PC-3 (cell line): ENCODE data around the gene DLGAP3. TPM values are rescaled to one million over a fixed set of nuclear protein-coding genes. Genes with fewer than 3 reads are reported as not detected.

ENCODE experiments used
- ATAC-seq: fragments of 200-7000 bp; cut with Tn5 transposase; 2 replicates; pipeline ENCODE4 v1.9.1; 2020; ENCODE audit warnings: mild to moderate bottlenecking, moderate library complexity
- BruUV-seq: library from RNA; stranded (reverse); fragments of 400-500 nt; replicated peaks from 2 replicates; lab custom pipeline; 2021; lab: Mats Ljungman, UMichigan
- CTCF ChIA-PET: fragments of 300-600 bp; sonication (Branson Sonifier 250); formaldehyde crosslinking; loops from one replicate; lab custom pipeline; 2022; ENCODE audit warnings: antibody characterized with exemption; lab: Charles Lee
- POLR2A ChIA-PET: fragments of 300-600 bp; sonication (Branson Sonifier 250); formaldehyde crosslinking; loops from one replicate; lab custom pipeline; 2022; ENCODE audit warnings: antibody characterized with exemption; ENCODE audit not compliant: unreplicated experiment; lab: Charles Lee
- DNase-seq: peaks from one replicate; pipeline ENCODE4 v3.0.0-alpha.2; 2015
- H2AFZ ChIP-seq: fragments of 300-600 bp; sonication (generic); 2 replicates; pipeline ENCODE4 v1.6.0; 2016; ENCODE audit warnings: antibody characterized with exemption, low read length
- H3F3A ChIP-seq: fragments of 300-600 bp; sonication (generic); one replicate; pipeline ENCODE4 v1.6.0; 2017; ENCODE audit warnings: antibody characterized with exemption, low read length, control low read depth, mild to moderate bottlenecking; ENCODE audit not compliant: unreplicated experiment
- H3K27ac ChIP-seq: fragments of 300-600 bp; sonication (generic); 2 replicates; pipeline ENCODE4 v1.5.1; 2016; ENCODE audit warnings: mild to moderate bottlenecking, low read length
- H3K27me3 ChIP-seq: fragments of 300-600 bp; sonication (generic); 2 replicates; pipeline ENCODE4 v1.6.1; 2016; ENCODE audit warnings: low read length, mixed read lengths
- H3K36me3 ChIP-seq: fragments of 300-600 bp; sonication (generic); 2 replicates; pipeline ENCODE4 v1.6.1; 2016; ENCODE audit warnings: low read depth, mixed run types, low read length, mixed read lengths
- H3K4me1 ChIP-seq: fragments of 300-600 bp; sonication (generic); 2 replicates; pipeline ENCODE4 v1.5.1; 2016; ENCODE audit warnings: low read length; ENCODE audit not compliant: insufficient read depth
- H3K4me2 ChIP-seq: fragments of 300-600 bp; sonication (generic); 2 replicates; pipeline ENCODE4 v1.6.0; 2016; ENCODE audit warnings: low read length
- H3K4me3 ChIP-seq: fragments of 300-600 bp; sonication (generic); 2 replicates; pipeline ENCODE4 v1.5.1; 2016; ENCODE audit warnings: mild to moderate bottlenecking, low read length, mixed read lengths
- H3K79me2 ChIP-seq: fragments of 300-600 bp; sonication (generic); 2 replicates; pipeline ENCODE4 v1.6.1; 2017; ENCODE audit warnings: low read length, mixed read lengths
- H3K9ac ChIP-seq: fragments of 300-600 bp; sonication (generic); 2 replicates; pipeline ENCODE4 v1.6.0; 2016; ENCODE audit warnings: mild to moderate bottlenecking, low read length
- H3K9me2 ChIP-seq: fragments of 300-600 bp; sonication (generic); replicated peaks from 2 replicates; pipeline ENCODE4 v1.6.1; 2016; ENCODE audit warnings: mixed run types, low read length, mixed read lengths
- H3K9me3 ChIP-seq: fragments of 300-600 bp; sonication (generic); 2 replicates; pipeline ENCODE4 v1.6.1; 2016; ENCODE audit warnings: low read length, mixed read lengths
- H4K20me1 ChIP-seq: fragments of 300-600 bp; sonication (generic); 2 replicates; pipeline ENCODE4 v1.6.1; 2016; ENCODE audit warnings: low read length, mixed read lengths
- CTCF ChIP-seq: fragments of 300-600 bp; sonication (generic); conservative IDR thresholded peaks from 2 replicates; pipeline ENCODE4 v1.5.1; 2017; ENCODE audit warnings: antibody characterized with exemption, low read depth, mild to moderate bottlenecking, low read length
- EZH2 ChIP-seq: fragments of 300-600 bp; sonication (generic); IDR thresholded peaks from one replicate; pipeline ENCODE4 v1.6.1; 2017; ENCODE audit warnings: antibody characterized with exemption, mild to moderate bottlenecking, low read length; ENCODE audit not compliant: unreplicated experiment
- EZH2phosphoT487 ChIP-seq: fragments of 300-600 bp; sonication (generic); IDR thresholded peaks from 2 replicates; pipeline ENCODE4 v1.6.1; 2018; ENCODE audit warnings: mild to moderate bottlenecking, antibody characterized with exemption, low read length, borderline replicate concordance
- intact Hi-C: fragments of 100-400 bp; cut with micrococcal nuclease; formaldehyde crosslinking; loops from 2 replicates; pipeline ENCODE4 v1.9.0; 2023
- total RNA-seq: library from RNA; depleted of rRNA; stranded (reverse); fragments of >200 nt; gene quantifications from 2 replicates; pipeline ENCODE4 v1.2.3, GENCODE V29; 2014

The DLGAP3 gene
- total RNA-seq, 1 experiment from 2014 or later, result not detected

- Histone ChIP-seq H3K36me3 (peaks cover 12% of the 10 kb centered on the region; the same call in 1 of the 2 replicates), H3K9ac (peak within 1 kb of the TSS; percentile 95), H3K79me2 (peaks cover 34% of the 10 kb centered on the region), H3K4me1 (peaks cover 13% of the 10 kb centered on the region; the same call in 1 of the 2 replicates), H4K20me1 (0 out of 2 replicates have a peak, but pooled peaks cover 6% of the 10 kb centered on the region), H3K9me2 (no peaks in the 10 kb centered on the region), H3K4me2 (peak within 1 kb of the TSS; percentile 96), H3K27ac (peak within 1 kb of the TSS; percentile 35), H2AFZ (peak within 1 kb of the TSS; percentile 100), H3K9me3 (no peaks in the 10 kb centered on the region), H3F3A (no peaks in the 10 kb centered on the region), H3K4me3 (peak within 1 kb of the TSS; percentile 90), H3K27me3 (no peaks in the 10 kb centered on the region)
- intact Hi-C loops, result loop anchor here (10.0 kb wide), 1 partner anchor 255 kb away; no protein-coding TSS in a partner anchor
- ChIA-PET CTCF (interaction anchor here (0.5 to 0.7 kb wide), 3 partner anchors 112 to 1438 kb away, joined by 3 read pairs; no protein-coding TSS in a partner anchor), POLR2A (interaction anchor here (0.5 to 0.7 kb wide), 5 partner anchors 15 to 1432 kb away, joined by 3 read pairs; no protein-coding TSS in a partner anchor)
- DNase-seq (peak; percentile 94), ATAC-seq (peak; percentile 98)
- no peak for TF ChIP-seq EZH2phosphoT487
- TF ChIP-seq EZH2, result no peak
- TF ChIP-seq CTCF, result peak; percentile 91
- BruUV-seq, result no TSS peak
These were observed 69.8 kb downstream of the DLGAP3 start, which contains the start of gene SMIM12 for GRCh38 chr1:34859446-34860200. TSS of gene SMIM12 (minus strand) at chr1:34859749. CDS start at chr1:34855977, 3,772 bp downstream.

- ChIA-PET POLR2A (no interaction called here), CTCF (no interaction called here)
- Histone ChIP-seq H2AFZ (peak overlapping the region; percentile 100), H3K9me3 (no peaks in the 10 kb centered on the region), H4K20me1 (0 out of 2 replicates have a peak, but pooled peaks cover 6% of the 10 kb centered on the region), H3K27me3 (no peaks in the 10 kb centered on the region), H3F3A (no peaks in the 10 kb centered on the region), H3K36me3 (peaks cover 13% of the 10 kb centered on the region; the same call in 1 of the 2 replicates), H3K9me2 (no peaks in the 10 kb centered on the region), H3K4me1 (peaks cover 13% of the 10 kb centered on the region; the same call in 1 of the 2 replicates), H3K4me3 (peak overlapping the region; percentile 90), H3K79me2 (peaks cover 34% of the 10 kb centered on the region), H3K27ac (peak overlapping the region; percentile 35), H3K9ac (peak overlapping the region; percentile 95), H3K4me2 (peak overlapping the region; percentile 96)
- peak; percentile 7 for DNase-seq
- intact Hi-C loops, result loop anchor here (10.0 kb wide), 1 partner anchor 256 kb away; no protein-coding TSS in a partner anchor
- peak; percentile 29 for ATAC-seq
- TF ChIP-seq EZH2phosphoT487 (no peak), EZH2 (no peak), CTCF (no peak)
- BruUV-seq, result TSS peak; percentile 61
These were observed 70.5 kb downstream of the DLGAP3 start for GRCh38 chr1:34858901-34859445.
